GM10248 (cell line): ENCODE data around the gene ACKR2.

Source experiments
- CTCF ChIA-PET: fragments of 300-600 bp; sonication (Branson Sonifier 250); formaldehyde crosslinking; extraction: SDS; loops from one replicate; lab custom pipeline; 2021; ENCODE audit warnings: antibody characterized with exemption; lab: Yijun Ruan, JAX
- POLR2A ChIA-PET: fragments of 350-650 bp; sonication (Branson Sonifier 250); formaldehyde crosslinking; extraction: SDS; loops from one replicate; lab custom pipeline; 2020; ENCODE audit warnings: antibody characterized with exemption; lab: Yijun Ruan, JAX
- DNase-seq: peaks from one replicate; pipeline ENCODE4 v3.0.0; 2012; ENCODE audit errors: extremely low spot score
- CTCF ChIP-seq: IDR thresholded peaks from 2 replicates; pipeline ENCODE4 v1.5.1; 2012; ENCODE audit warnings: mild to moderate bottlenecking, low read depth; ENCODE audit errors: extremely low read depth, missing control alignments, control extremely low read depth

The ACKR2 gene

GRCh38 chr3:42905740-42906069, 96.5 kb downstream of the ACKR2 start:
- no peak for DNase-seq
- ChIA-PET CTCF (interaction anchor here (1.5 kb wide), 1 partner anchor 12 kb away, joined by 3 read pairs; no protein-coding TSS in a partner anchor), POLR2A (interaction anchor here (0.6 kb wide), 1 partner anchor 24 kb away, joined by 4 read pairs; no protein-coding TSS in a partner anchor)
- no peak for TF ChIP-seq CTCF

GRCh38 chr3:42906070-42906847, 97.0 kb downstream of the ACKR2 start, which contains the start of gene ZNF662:
ZNF662 (plus strand) TSS chr3:42906142; CDS start chr3:42908115, 1,973 bp downstream.
- no peak for TF ChIP-seq CTCF
- ChIA-PET CTCF (interaction anchor here (1.5 kb wide), 1 partner anchor 13 kb away, joined by 3 read pairs; no protein-coding TSS in a partner anchor), POLR2A (no interaction called here)
- DNase-seq = no peak

DNA sequence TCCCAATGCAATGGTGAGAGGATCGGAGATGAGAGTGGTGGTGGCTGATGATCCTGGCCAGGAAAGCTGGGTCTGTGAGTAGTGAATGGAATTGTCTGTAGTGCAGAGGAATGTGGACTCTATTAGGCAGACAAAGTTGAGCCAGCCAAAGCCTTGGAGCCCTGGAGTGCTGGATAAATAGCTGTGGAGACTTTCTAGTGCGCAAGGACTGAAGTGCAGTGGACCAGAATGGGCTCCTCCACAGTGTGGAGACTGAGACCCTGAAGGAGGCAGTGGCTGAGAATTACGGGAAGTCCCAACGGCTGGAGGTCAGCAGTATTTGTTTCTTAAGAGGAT, 97.6 kb downstream of the ACKR2 start:
- CTCF ChIA-PET = interaction anchor here (1.5 kb wide), 1 partner anchor 14 kb away, joined by 3 read pairs; no protein-coding TSS in a partner anchor
- POLR2A ChIA-PET = no interaction called here
- no peak for DNase-seq

DNA sequence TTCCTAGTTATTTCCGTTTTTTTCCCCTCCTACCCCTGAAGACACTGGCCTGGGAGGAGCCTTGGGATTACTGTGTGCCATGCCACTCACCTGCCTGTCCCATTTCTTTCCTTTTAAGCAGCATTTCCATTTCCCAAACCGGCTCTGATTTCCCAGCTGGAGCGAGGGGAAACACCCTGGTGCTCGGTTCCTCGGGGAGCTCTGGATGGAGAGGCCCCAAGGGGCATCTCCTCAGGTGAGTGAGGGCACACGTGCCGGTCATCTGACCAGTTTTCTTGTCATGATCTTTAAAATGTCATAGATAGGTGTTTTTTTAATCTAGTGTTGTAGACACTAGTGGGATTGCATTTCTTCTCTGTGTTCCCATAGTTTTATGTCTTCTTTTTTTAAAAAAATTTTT, 99.4 kb downstream of the ACKR2 start:
- DNase-seq = no peak
- CTCF ChIA-PET = no interaction called here
- no peak for TF ChIP-seq CTCF
- POLR2A ChIA-PET = no interaction called here

More for the DNA sequence above, 97.6 kb downstream of the ACKR2 start:
- TF ChIP-seq CTCF = no peak

DNA sequence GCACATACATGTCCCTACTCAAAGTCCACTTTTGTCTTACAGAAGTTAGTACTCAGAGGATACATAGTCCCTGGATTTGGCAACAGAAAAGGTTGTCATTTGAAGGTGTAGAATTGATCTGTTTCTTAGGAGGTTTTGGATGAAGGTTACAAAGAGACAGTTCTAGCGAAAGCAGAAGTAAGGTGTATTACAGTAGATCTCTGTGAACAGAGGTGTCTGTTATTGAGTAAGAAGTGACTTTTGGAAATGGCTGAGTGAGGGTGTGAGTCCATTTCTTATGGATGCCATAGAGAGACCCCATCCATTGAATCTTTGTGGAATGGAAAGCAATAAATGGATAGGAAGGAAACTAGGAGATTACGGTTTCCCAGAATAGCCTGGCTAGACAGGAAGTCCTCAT, 102.3 kb downstream of the ACKR2 start:
- POLR2A ChIA-PET = no interaction called here
- CTCF ChIA-PET = no interaction called here
- DNase-seq = no peak
- TF ChIP-seq CTCF = no peak

DNA sequence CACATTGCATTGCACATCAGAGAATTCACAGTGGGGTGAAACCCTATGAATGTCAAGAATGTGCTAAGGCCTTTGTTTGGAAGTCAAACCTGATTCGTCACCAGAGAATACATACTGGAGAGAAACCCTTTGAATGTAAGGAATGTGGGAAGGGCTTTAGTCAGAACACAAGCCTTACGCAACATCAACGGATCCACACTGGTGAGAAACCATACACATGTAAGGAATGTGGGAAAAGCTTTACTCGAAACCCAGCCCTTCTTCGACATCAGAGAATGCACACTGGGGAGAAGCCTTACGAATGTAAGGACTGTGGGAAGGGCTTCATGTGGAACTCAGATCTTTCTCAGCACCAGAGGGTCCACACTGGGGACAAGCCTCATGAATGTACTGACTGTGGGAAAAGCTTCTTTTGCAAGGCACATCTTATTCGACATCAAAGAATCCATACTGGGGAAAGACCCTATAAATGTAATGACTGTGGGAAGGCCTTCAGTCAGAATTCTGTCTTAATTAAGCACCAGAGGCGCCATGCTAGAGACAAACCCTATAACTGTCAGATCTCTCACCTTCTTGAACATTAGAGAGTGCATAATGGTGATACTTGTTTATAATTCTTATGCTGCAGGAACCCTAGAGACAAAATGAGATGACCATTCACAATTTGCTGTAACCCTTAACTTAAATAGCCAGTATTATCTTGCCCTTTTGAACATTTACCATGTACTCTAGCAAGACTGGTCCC, 105.7 kb downstream of the ACKR2 start:
- no peak for DNase-seq
- POLR2A ChIA-PET = no interaction called here
- CTCF ChIA-PET = no interaction called here
- no peak for TF ChIP-seq CTCF
